GM21717 (cell line): Measurements from ENCODE around the gene RNPEP.
A peak's percentile ranks its signal among the peaks of the same experiment; 100 is the strongest.
"Not testable (repeated sequence)": the region's sequence is repeated elsewhere in the genome, so short reads cannot be mapped to it uniquely, and the experiment has no call there.

ENCODE experiments used
- ATAC-seq: cut with Tn5 transposase; IDR thresholded peaks from one replicate; pipeline ENCODE4 v1.9.1; 2021; ENCODE audit warnings: mild to moderate bottlenecking, moderate library complexity; ENCODE audit not compliant: unreplicated experiment

Gene RNPEP

DNA sequence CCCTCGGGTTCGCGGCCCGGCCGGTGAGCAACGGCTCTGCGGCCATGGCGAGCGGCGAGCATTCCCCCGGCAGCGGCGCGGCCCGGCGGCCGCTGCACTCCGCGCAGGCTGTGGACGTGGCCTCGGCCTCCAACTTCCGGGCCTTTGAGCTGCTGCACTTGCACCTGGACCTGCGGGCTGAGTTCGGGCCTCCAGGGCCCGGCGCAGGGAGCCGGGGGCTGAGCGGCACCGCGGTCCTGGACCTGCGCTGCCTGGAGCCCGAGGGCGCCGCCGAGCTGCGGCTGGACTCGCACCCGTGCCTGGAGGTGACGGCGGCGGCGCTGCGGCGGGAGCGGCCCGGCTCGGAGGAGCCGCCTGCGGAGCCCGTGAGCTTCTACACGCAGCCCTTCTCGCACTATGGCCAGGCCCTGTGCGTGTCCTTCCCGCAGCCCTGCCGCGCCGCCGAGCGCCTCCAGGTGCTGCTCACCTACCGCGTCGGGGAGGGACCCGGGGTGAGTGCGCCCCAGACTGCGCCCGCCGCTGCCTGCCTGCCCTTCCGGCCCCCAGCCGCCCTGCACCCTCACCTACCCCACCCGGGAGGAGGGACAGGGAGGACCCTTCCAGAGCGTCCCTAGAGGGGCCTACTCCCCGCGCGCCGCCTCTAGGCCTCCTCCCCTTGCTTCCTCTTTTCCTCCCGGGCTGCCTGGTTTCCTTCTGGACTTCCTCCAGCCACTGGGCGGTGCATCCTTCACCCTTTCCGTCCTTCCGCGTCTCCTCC, at the start of gene RNPEP:
Gene RNPEP, plus strand, starts transcription at position 26 of the 757 bp plus-strand sequence. Its CDS starts 19 bp downstream, at position 45.
- ATAC-seq = peak; percentile 72

DNA sequence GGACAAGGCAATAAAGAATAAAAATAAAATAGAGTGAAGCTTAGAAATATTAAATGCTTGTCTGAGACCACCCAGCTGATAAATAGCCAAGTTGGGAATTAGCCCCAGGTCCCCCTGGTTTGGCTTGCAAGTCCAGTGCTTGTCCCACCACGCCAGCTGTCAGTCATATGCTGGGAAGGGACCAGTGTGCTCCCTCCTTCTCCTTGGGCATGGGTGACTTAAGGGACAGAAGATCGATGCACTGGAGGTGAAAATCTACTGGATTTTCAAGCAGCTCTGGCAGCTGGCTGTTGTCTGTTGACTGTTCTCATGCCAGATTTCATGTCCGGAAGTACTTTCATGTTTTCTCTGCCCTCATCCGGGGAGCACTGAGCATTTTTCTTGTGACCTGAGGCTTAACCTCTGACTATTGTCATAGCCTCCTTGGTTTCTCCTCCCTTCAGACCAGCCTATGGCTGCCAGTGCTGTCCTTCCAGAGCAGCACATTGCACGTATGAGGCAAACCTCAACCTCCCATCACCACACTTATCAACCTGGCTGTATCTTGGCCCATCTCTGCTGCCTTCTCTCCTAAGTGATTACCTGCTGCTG, 48.5 kb upstream of the RNPEP start:
- ATAC-seq = no peak

DNA sequence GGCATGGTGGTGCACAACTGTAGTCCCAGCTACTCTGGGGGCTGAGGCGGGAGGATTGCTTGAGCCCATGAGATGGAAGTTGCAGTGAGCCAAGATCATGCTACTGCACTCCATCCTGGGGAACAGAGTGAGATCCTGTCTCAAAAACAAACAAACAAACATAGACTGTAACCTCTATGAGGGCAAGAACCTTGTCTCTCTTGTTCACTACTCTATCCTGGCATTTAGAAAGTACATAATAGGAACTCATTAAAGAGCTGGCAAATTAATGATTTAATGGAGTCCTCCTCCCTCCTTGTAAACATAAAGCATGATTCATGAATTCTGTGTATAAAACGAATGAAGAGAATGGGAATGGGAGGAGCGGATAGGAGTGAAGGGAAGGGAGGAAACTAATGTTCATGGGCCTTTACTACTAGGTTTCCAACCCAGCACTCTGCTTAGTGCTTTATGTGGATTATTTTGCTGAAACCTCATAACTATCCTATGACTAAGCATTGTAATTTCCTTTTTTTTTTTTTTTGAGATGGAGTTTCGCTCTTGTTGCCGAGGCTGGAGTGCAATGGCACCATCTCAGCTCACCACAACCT, 44.7 kb upstream of the RNPEP start:
- no peak for ATAC-seq

- no peak for ATAC-seq
Measured at GRCh38 chr1:201938440-201939035, 43.9 kb upstream of the RNPEP start.

- no peak for ATAC-seq
Measured at GRCh38 chr1:201939148-201939547, 43.3 kb upstream of the RNPEP start.

DNA sequence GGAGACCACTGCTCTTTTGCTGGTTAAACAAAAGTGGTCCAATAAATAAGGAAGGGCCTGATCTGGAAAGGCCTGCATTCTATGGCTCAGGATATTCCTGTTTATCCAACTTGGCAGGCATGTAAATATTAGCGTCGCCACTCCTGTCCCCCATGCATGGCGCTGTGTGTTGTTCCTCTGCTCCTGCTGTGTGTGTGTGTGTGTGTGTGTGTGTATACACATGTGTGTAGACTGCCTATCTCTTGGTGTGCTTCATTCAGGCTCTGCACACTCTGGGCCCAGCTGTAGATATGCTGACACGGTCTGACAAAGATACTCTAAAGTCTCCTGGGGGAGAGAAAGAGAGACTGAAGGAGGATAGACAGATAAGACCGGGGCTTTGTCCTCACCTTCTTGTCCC, 42.9 kb upstream of the RNPEP start:
- ATAC-seq = no peak

- not testable (repeated sequence) for ATAC-seq
Measured at GRCh38 chr1:201940316-201940715, 42.1 kb upstream of the RNPEP start.

DNA sequence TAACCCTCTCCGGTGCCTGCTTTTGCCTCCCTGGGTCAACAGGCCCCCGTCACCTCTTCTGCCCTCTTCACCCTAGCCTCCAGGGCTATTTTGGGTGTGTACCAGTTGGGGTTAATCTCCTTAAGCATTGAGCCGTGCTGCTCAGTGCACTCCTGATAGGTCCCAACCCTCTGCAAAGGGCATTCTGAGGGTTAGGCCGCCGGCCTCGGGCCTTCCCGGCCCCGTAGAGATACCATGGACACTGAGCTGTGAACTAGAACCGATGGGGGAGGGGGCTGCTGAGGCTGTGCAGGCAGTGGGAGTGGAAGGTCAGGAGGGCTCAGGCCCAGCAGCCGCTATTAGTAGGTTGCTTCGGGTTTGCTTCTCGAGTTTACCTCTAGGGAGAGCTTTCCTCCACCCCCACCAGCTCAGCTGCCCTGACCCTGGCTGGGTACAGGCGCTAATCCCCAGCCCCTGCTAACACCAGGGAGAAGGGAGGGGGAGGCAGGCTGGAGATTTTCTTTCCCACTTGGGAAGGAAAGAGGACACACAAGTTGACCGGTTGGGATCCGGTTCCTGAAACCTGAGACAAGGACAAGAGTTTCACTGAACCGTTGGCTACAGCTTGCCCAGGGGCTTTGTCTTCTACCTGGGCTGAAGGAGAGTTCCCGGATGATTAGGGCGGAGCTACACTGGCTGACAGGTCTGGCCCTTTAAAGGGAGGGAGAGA, 40.9 kb upstream of the RNPEP start:
- no peak for ATAC-seq

DNA sequence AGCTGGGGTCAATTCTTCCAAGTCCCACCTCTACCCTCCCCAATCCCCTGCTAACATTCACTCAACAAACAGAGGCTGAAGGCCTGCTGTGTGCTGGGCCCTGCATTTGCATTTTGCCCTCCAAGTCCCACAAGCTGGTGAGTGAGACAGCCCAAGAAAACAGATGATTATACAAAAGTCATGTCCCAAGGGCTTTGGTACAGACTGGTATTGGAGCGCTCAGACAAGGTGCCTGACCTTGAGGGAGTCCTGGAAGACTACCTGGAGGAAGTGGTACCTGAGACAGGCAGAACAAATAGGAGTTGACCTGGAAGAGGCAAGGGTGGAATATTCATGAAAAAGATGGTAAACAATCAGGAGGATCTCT, 40.3 kb upstream of the RNPEP start:
- ATAC-seq = no peak

DNA sequence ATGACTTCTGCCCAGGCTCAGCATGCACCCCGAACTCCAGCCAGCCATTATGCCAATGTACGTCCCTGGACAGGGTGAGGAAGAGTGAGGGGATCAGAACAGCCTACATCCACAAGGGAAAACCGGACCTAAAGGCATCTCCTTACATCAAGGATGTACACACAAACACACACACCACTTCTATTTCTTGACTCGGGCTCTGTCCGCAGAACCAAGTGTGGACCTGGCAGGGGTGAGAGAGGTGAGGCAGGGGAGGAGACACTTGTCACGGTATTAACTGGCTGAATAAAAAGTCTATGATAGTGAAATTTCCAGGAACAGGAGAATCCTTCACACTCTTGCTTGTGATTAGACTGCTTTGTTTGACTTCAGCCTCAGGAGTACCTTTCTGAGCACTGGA, 38.4 kb upstream of the RNPEP start:
- ATAC-seq = no peak

DNA sequence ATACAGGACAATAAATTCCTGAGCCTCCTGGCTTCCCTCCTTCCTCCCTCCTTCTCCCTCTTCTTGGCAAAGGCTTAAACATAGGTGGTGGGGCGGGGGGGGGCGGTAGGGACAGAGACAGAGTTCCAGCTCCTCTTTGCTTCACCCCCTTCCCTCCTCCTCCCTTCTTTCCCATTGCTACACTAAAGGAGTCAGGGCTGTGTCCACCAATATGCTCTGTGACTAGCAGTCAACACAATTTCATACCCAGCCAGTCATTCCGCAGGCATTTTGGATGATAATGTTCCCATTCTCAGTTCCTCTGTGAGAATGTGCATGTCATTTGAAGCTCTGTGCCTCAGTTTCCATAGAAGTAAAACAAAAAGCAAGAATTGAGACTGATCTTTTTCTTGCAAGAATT, 37.8 kb upstream of the RNPEP start:
- no peak for ATAC-seq

- ATAC-seq = no peak
Measured at GRCh38 chr1:201945157-201945556, 37.3 kb upstream of the RNPEP start.

DNA sequence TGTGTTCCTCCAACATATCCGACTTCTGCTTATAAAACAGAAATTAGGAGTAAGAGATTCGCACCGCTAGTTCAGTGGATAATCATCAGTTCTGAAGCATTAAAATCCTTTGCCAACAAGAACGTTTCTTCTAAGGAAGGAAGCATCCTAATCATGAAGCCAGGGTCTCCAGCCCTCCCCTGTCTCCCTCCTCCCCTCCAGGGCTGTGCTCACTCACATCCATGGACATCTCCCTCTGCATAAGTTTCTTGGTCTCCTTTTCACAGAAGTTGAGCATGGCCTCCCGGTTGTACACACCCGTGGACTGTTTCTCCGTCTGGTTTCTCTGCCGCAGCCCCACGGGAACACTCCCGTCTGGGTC, 36.6 kb upstream of the RNPEP start:
- ATAC-seq = no peak

DNA sequence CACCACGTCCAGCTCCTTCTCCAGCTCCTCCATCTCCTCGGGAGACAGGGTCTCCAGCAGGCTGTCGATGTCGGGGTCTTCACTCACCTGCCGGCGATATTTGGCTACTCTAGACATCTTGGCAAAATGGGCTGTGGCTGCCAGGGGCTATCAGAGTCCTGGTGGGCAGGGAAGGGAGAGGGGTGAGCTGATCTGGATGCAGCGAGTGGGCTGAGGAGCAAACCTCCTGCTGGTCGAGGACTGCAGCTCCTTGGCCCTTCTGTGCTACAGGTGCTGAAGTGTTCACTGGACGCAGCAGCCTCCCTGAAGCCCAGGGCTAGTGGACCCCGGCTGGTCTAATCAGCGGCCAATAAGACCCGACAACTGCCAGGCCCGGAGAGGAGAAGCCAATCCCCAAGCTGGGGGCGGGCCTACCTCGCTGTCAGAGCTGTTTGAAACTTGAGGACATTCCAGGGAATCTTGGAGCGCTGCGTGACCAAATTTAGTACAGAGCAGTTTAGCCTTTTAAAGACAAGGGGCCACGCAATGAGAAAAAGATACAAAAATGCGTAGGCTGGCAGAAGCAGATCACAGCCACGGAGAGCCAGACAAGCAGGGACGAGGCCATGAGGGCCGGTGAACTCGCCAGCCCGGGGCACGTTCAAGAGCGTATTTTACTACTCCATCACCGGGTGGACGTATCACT, 36.1 kb upstream of the RNPEP start, which contains the start of gene LMOD1:
Gene LMOD1, minus strand, starts transcription at position 325 of the 685 bp plus-strand sequence. Its CDS starts 208 bp downstream, at position 117.
- no peak for ATAC-seq

GRCh38 chr1:201947697-201948008, 34.8 kb upstream of the RNPEP start:
- no peak for ATAC-seq

DNA sequence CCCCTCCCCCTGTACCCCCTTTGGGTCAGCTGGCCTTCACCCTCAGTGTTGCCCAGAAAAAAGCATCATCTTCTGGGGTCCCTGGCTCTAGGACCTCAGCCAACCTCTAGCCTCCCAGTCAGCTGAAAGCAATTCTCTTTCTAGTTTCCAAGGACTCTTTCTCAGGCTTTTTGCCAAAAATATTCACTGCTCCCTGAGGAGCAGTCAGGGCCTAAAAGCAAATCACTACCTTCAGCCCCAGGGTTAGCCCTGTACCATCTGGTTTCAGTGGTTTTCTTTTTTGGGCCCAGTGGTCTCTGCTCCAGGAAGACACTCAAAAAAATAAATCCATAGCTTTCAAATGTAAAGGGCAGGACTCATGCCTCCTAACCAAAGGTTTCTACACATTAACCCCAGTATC, 33.0 kb upstream of the RNPEP start:
- no peak for ATAC-seq

- ATAC-seq = no peak
Measured at GRCh38 chr1:201954263-201955008, 28.0 kb upstream of the RNPEP start.

GRCh38 chr1:201955009-201955728, 27.3 kb upstream of the RNPEP start, which contains the start of gene TIMM17A:
Gene TIMM17A (plus strand): TSS chr1:201955503. CDS start chr1:201955527, 24 bp downstream.
- peak; percentile 98 for ATAC-seq

- ATAC-seq = no peak
Measured at GRCh38 chr1:201955729-201956143, 26.7 kb upstream of the RNPEP start.
